Kidney (tissue), 14 donors: ENCODE measurements around the gene CPT1A. TPM values are rescaled to one million over a fixed set of nuclear protein-coding genes. Genes with fewer than 3 reads are reported as not detected.

Source experiments
- DNase-seq, 5 donors: peaks; one replicate each; pipeline ENCODE4 v3.0.0-alpha.2; 2013 to 2020
- FAIRE-seq: peaks from 2 replicates; lab custom pipeline; 2012; peaks lifted over from hg19 to GRCh38; lab: Jason Lieb, UNC
- H3K27ac ChIP-seq, 2 donors: one replicate each; pipeline ENCODE4 v1.7.0; 2013; ENCODE audit warnings: low read depth in 2 of 2, low read length in 2 of 2, inconsistent platforms in 1 of 2
- H3K27me3 ChIP-seq: one replicate; pipeline ENCODE4 v1.7.1; 2013; ENCODE audit warnings: low read length, inconsistent platforms; ENCODE audit not compliant: control insufficient read depth, insufficient read depth
- H3K36me3 ChIP-seq, 3 donors: one replicate each; pipeline versions ENCODE4 v1.7.0 to v1.7.1; 2013; ENCODE audit warnings: low read length in 3 of 3, control low read depth in 1 of 3, inconsistent platforms in 1 of 3; ENCODE audit not compliant: insufficient read depth in 3 of 3, control insufficient read depth in 2 of 3
- H3K4me1 ChIP-seq, 3 donors: one replicate each; pipeline versions ENCODE4 v1.7.0 to v1.7.1; 2013; ENCODE audit warnings: low read length in 3 of 3, inconsistent platforms in 1 of 3, low read depth in 1 of 3; ENCODE audit not compliant: control insufficient read depth in 2 of 3, insufficient read depth in 2 of 3
- H3K4me3 ChIP-seq, 3 donors: one replicate each; pipeline versions ENCODE4 v1.7.0 to v1.8.1; 2013; ENCODE audit warnings: low read length in 3 of 3, control low read depth in 1 of 3, inconsistent platforms in 1 of 3
- H3K9ac ChIP-seq, 3 donors: one replicate each; pipeline versions ENCODE4 v1.7.0 to v1.7.1; 2013; ENCODE audit warnings: low read length in 3 of 3, control low read depth in 1 of 3, inconsistent platforms in 1 of 3
- H3K9me3 ChIP-seq, 3 donors: one replicate each; pipeline versions ENCODE4 v1.7.0 to v1.7.1; 2013; ENCODE audit warnings: low read length in 3 of 3, control low read depth in 1 of 3, inconsistent platforms in 1 of 3; ENCODE audit not compliant: control insufficient read depth in 2 of 3, insufficient read depth in 1 of 3
- intact Hi-C: fragments of 100-400 bp; cut with DNase I; formaldehyde crosslinking; loops from one replicate; pipeline ENCODE4 v1.11.1; 2022
- polyA plus RNA-seq: library from polyadenylated mRNA; stranded (reverse); fragments of 350-450 nt; fragmentation: Illumina TruSeq; extraction: RNeasy Lipid Tissue Mini Kit (QIAGEN cat#74804); gene quantifications from one replicate; pipeline ENCODE4 v1.2.3, GENCODE V29; 2014; ENCODE audit warnings: low read depth, low replicate concordance; ENCODE audit not compliant: insufficient read depth
- total RNA-seq: library from RNA; stranded (reverse); fragmentation: NEBNext Ultra II Directional; extraction: Animal tissue kit (Norgen Biotek cat#: 25700); gene quantifications from one replicate; pipeline ENCODE4 v1.2.1, GENCODE V29; 2021
- TF ChIP-seq, protein P1 (sequence below): IDR thresholded peaks from 3 replicates; pipeline ENCODE4 v1.5.1; 2012; ENCODE audit warnings: mild to moderate bottlenecking, moderate library complexity, borderline replicate concordance; ENCODE audit not compliant: insufficient read depth; ENCODE audit errors: extremely low read depth
- donor health status: control.
- donor health status: control.
- donor health status: control.
- donor health status: control.
- donor health status: control.
- donor health status: DM: yes; HTN: yes; CAD: no.
- donor health status: Normal renal cell carcinoma (clear cell type).

The CPT1A gene
- total and polyA plus RNA-seq, 2 donors from 2014 or later = 51.3 to 61.5 TPM

- H3K36me3 ChIP-seq = peaks cover 3 to 37% (median 31%) of the 10 kb centered on the region in 3 donors
- H3K9me3 ChIP-seq = no peaks in the 10 kb centered on the region
- intact Hi-C loops = no loop called here
- FAIRE-seq (no peak), DNase-seq (no peak)
- H3K27ac ChIP-seq = no peak overlapping the region
- TF ChIP-seq, protein P1, sequence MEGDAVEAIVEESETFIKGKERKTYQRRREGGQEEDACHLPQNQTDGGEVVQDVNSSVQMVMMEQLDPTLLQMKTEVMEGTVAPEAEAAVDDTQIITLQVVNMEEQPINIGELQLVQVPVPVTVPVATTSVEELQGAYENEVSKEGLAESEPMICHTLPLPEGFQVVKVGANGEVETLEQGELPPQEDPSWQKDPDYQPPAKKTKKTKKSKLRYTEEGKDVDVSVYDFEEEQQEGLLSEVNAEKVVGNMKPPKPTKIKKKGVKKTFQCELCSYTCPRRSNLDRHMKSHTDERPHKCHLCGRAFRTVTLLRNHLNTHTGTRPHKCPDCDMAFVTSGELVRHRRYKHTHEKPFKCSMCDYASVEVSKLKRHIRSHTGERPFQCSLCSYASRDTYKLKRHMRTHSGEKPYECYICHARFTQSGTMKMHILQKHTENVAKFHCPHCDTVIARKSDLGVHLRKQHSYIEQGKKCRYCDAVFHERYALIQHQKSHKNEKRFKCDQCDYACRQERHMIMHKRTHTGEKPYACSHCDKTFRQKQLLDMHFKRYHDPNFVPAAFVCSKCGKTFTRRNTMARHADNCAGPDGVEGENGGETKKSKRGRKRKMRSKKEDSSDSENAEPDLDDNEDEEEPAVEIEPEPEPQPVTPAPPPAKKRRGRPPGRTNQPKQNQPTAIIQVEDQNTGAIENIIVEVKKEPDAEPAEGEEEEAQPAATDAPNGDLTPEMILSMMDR = no peak
- H3K4me3 ChIP-seq = no peak overlapping the region
- no peaks in the 10 kb centered on the region for H3K4me1 ChIP-seq
- H3K9ac ChIP-seq = no peak overlapping the region
- H3K27me3 ChIP-seq = no peaks in the 10 kb centered on the region
Observed at GRCh38 chr11:68761801-68762200, 79.9 kb downstream of the CPT1A start.

- peaks cover 3 to 43% (median 34%) of the 10 kb centered on the region in 3 donors for H3K36me3 ChIP-seq
Observed at GRCh38 chr11:68759991-68760390, 81.7 kb downstream of the CPT1A start.

GRCh38 chr11:68757711-68758110 is 84.0 kb downstream of the CPT1A start:
- H3K4me3 ChIP-seq = no peak overlapping the region
- H3K27me3 ChIP-seq = no peaks in the 10 kb centered on the region
- peaks cover 3 to 47% (median 34%) of the 10 kb centered on the region in 3 donors for H3K36me3 ChIP-seq
- TF ChIP-seq, protein P1 = no peak
- no peak overlapping the region for H3K9ac ChIP-seq
- H3K9me3 ChIP-seq = no peaks in the 10 kb centered on the region
- DNase-seq (no peak), FAIRE-seq (no peak)
- H3K4me1 ChIP-seq = no peaks in the 10 kb centered on the region
- intact Hi-C loops = no loop called here
- H3K27ac ChIP-seq = no peak overlapping the region

More at GRCh38 chr11:68759991-68760390, 81.7 kb downstream of the CPT1A start:
- no peak overlapping the region for H3K9ac ChIP-seq
- H3K27ac ChIP-seq = no peak overlapping the region
- no peaks in the 10 kb centered on the region for H3K9me3 ChIP-seq
- TF ChIP-seq, protein P1 = no peak
- no peaks in the 10 kb centered on the region for H3K27me3 ChIP-seq
- no peaks in the 10 kb centered on the region for H3K4me1 ChIP-seq
- no peak for FAIRE-seq
- intact Hi-C loops = no loop called here
- no peak for DNase-seq
- no peak overlapping the region for H3K4me3 ChIP-seq
